HepG2 (cell line): Measurements from ENCODE around the gene ASL. TPM values are rescaled to one million over a fixed set of nuclear protein-coding genes. Genes with fewer than 3 reads are reported as not detected.

Source experiments
- CBX5 ChIP-seq: sonication (generic); formaldehyde crosslinking; IDR thresholded peaks from 2 replicates; pipeline ENCODE4 v1.4.0; 2020; ENCODE audit warnings: missing genetic modification reagents, borderline replicate concordance
- DMAP1 ChIP-seq: IDR thresholded peaks from 2 replicates; pipeline ENCODE4 v1.6.1; 2016
- EZH2 ChIP-seq: conservative IDR thresholded peaks from 2 replicates; pipeline ENCODE4 v1.6.1; 2012; ENCODE audit warnings: mild to moderate bottlenecking, low read depth, low read length, moderate library complexity
- FOXA3 ChIP-seq: IDR thresholded peaks from 2 replicates; pipeline ENCODE4 v1.6.1; 2016; ENCODE audit warnings: missing genetic modification reagents, missing compliant biosample characterization
- NFATC3 ChIP-seq: sonication (generic); formaldehyde crosslinking; IDR thresholded peaks from 2 replicates; pipeline ENCODE4 v1.5.1; 2020; ENCODE audit warnings: mild to moderate bottlenecking, missing genetic modification reagents
- NR2F1 ChIP-seq, 2 experiments: fragments of 450-650 bp in 1 of 2; formaldehyde crosslinking in 1 of 2; IDR thresholded peaks; 2 replicates each; pipeline versions ENCODE4 v1.5.0 to v1.6.1; 2016 to 2020; ENCODE audit warnings: mild to moderate bottlenecking in 1 of 2, missing compliant biosample characterization in 1 of 2, missing genetic modification reagents in 1 of 2, moderate library complexity in 1 of 2
- PCBP2 ChIP-seq: fragments of 200-400 bp; formaldehyde crosslinking; optimal IDR thresholded peaks from 2 replicates; pipeline ENCODE3; 2018; ENCODE audit warnings: low read length, low read depth; ENCODE audit not compliant: poor library complexity, severe bottlenecking
- TGIF2 ChIP-seq: IDR thresholded peaks from 2 replicates; pipeline ENCODE4 v1.6.1; 2016; ENCODE audit warnings: control low read depth, missing compliant biosample characterization
- ZBTB40 ChIP-seq, 2 experiments: fragments of 450-650 bp in 1 of 2; sonication (generic) in 1 of 2; formaldehyde crosslinking in 1 of 2; IDR thresholded peaks; 2 replicates each; pipeline versions ENCODE4 v1.6.1 to v1.8.0; 2016 to 2022; ENCODE audit warnings: antibody characterized with exemption in 1 of 2, mild to moderate bottlenecking in 1 of 2, missing genetic modification reagents in 1 of 2
- ZFP82 ChIP-seq: sonication (generic); formaldehyde crosslinking; IDR thresholded peaks from 2 replicates; pipeline ENCODE4 v1.5.1; 2020; ENCODE audit warnings: mild to moderate bottlenecking, missing genetic modification reagents, borderline replicate concordance
- ZFP91 ChIP-seq: sonication (generic); formaldehyde crosslinking; IDR thresholded peaks from 2 replicates; pipeline ENCODE4 v1.9.0; 2022; ENCODE audit warnings: missing genetic modification reagents, mild to moderate bottlenecking, borderline replicate concordance
- ZNF121 ChIP-seq: sonication (generic); formaldehyde crosslinking; IDR thresholded peaks from 2 replicates; pipeline ENCODE4 v1.5.0; 2020; ENCODE audit warnings: mild to moderate bottlenecking, missing genetic modification reagents
- ZNF317 ChIP-seq: sonication (generic); formaldehyde crosslinking; IDR thresholded peaks from 2 replicates; pipeline ENCODE4 v1.5.0; 2020; ENCODE audit warnings: mild to moderate bottlenecking, missing genetic modification reagents
- ZNF431 ChIP-seq: sonication (generic); formaldehyde crosslinking; IDR thresholded peaks from 2 replicates; pipeline ENCODE4 v1.9.0; 2022; ENCODE audit warnings: missing genetic modification reagents, low read depth, mild to moderate bottlenecking, borderline replicate concordance
- ZNF75D ChIP-seq: sonication (generic); formaldehyde crosslinking; IDR thresholded peaks from 2 replicates; pipeline ENCODE4 v1.8.1; 2023; ENCODE audit warnings: missing genetic modification reagents, mild to moderate bottlenecking, borderline replicate concordance
- ZNF839 ChIP-seq: sonication (generic); formaldehyde crosslinking; IDR thresholded peaks from 2 replicates; pipeline ENCODE4 v1.4.0; 2020; ENCODE audit warnings: missing genetic modification reagents, mild to moderate bottlenecking, borderline replicate concordance
- polyA plus RNA-seq, 8 experiments: library from polyadenylated mRNA; depleted of rRNA in 3 of 8; stranded (reverse) in 7 of 8; unstranded in 1 of 8; fragments of >200 nt; fragmentation: Illumina TruSeq in 4 of 8; extraction: Trizol in 4 of 8; gene quantifications; 2 replicates each; pipeline versions ENCODE4 v1.2.1 to v1.2.3, GENCODE V29; 2011 to 2016; ENCODE audit warnings: low read depth in 4 of 8, missing spikeins in 1 of 8, mixed read lengths in 1 of 8; ENCODE audit not compliant: insufficient read depth in 1 of 8
- total RNA-seq, 5 experiments: library from RNA; depleted of rRNA; stranded (reverse); fragments of >200 nt; fragmentation: Illumina TruSeq; extraction: Trizol; gene quantifications; 2 replicates each; pipeline ENCODE4 v1.2.3, GENCODE V29; 2016; ENCODE audit warnings: low read depth in 1 of 5
- TF ChIP-seq, protein P1 (sequence below): sonication (generic); formaldehyde crosslinking; IDR thresholded peaks from 2 replicates; pipeline ENCODE4 v1.5.0; 2020; ENCODE audit warnings: missing genetic modification reagents

The ASL gene
- total and polyA plus RNA-seq, 2 of the 13 experiments (the other 11 are each of a cell fraction or from before 2014, with no cell fraction given) = 71.4 to 96.5 TPM

DNA sequence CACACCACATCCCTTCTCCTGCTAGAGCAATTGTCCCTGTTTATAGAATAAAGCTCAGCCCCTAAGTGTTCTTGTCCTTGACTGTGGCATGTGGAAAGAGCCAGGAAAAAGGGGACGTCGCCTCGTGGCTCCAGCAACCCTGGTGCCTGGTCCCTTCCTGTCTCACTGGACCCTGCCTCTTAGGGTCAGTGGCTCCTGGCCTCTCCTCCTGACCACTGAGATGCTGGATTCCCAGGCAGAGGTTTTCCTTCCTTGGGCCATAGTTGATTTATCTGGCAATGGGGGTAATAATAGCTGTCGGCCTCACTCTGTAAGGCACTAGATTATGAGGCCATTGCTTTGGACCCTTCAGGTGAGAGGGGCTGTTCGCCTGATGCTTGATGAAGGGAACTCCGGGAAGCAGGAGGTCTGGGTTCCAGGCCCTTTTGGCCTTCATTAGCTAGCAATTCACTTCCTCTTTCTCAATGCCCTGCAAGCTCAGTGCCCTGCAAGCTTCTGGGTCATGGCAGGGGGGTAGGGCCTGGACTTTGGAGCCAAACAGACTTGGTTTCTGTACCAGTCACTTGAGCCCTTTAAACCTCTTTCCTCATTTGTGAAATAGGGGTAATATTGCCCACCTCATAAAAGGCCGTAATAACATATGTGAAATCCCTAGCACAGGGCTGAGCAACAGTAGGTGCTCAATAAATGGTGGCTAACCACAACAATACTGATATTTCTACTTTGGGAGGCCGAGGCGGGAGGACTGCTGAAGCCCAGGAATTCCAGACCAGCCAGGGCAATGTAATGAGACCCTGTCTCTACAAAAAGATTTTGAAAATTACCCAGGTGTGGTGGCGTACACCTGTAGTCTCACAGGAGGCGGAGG lies 1.1 kb downstream of the ASL start (continued):
- no peak for TF ChIP-seq ZBTB40 (IDR thresholded peaks at IDR 0.05)
- no peak for TF ChIP-seq ZBTB40 (CRISPR knock-in tag; IDR thresholded peaks at IDR 0.05)
- TF ChIP-seq NFATC3 (CRISPR knock-in tag) = no peak
- TF ChIP-seq DMAP1 (CRISPR knock-in tag) = peak; percentile 37; the same call in 1 of the 2 replicates
- TF ChIP-seq ZNF121 (CRISPR knock-in tag) = no peak
- no peak; the same call in 1 of the 2 replicates for TF ChIP-seq ZFP91
- no peak for TF ChIP-seq ZNF431 (CRISPR knock-in tag)
- TF ChIP-seq NR2F1 (CRISPR knock-in tag; IDR thresholded peaks at IDR 0.05) = 0 out of 4 replicates have a peak, but pooled peaks have one; percentile 28 to 37
- 0 out of 2 replicates have a peak, but pooled peaks have one; percentile 64 for TF ChIP-seq ZNF317
- TF ChIP-seq PCBP2 = no peak
- peak; percentile 57 for TF ChIP-seq FOXA3 (CRISPR knock-in tag)
- TF ChIP-seq EZH2 = no peak
- TF ChIP-seq, protein P1, sequence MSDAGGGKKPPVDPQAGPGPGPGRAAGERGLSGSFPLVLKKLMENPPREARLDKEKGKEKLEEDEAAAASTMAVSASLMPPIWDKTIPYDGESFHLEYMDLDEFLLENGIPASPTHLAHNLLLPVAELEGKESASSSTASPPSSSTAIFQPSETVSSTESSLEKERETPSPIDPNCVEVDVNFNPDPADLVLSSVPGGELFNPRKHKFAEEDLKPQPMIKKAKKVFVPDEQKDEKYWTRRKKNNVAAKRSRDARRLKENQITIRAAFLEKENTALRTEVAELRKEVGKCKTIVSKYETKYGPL = no peak
- TF ChIP-seq CBX5 (CRISPR knock-in tag) = no peak; the same call in 1 of the 2 replicates
- peak; percentile 86; the same call in 1 of the 2 replicates for TF ChIP-seq TGIF2
- TF ChIP-seq ZFP82 = no peak
- no peak for TF ChIP-seq ZNF75D (CRISPR knock-in tag)
- no peak for TF ChIP-seq ZNF839 (CRISPR knock-in tag)
